Smooth muscle cell (in vitro differentiated cells): Measurements from ENCODE around the gene PRX. TPM values are rescaled to one million over a fixed set of nuclear protein-coding genes. Genes with fewer than 3 reads are reported as not detected.

Source experiments
- DNase-seq: peaks from one replicate; lab custom pipeline; 2025; ENCODE audit not compliant: unreplicated experiment; lab: John Stamatoyannopoulos, UW
- H2AFZ ChIP-seq: fragments of 200-600 bp; sonication (generic); 2 replicates; pipeline ENCODE4 v1.6.0; 2016; ENCODE audit warnings: antibody characterized with exemption, low read depth, mild to moderate bottlenecking
- H3F3A ChIP-seq: fragments of 200-600 bp; sonication (generic); 2 replicates; pipeline ENCODE4 v1.6.0; 2017; ENCODE audit warnings: antibody characterized with exemption, low read depth
- H3K27ac ChIP-seq: fragments of 200-600 bp; sonication (generic); 2 replicates; pipeline ENCODE4 v1.5.1; 2016; ENCODE audit warnings: low read depth, mild to moderate bottlenecking
- H3K27me3 ChIP-seq: fragments of 200-600 bp; sonication (generic); 2 replicates; pipeline ENCODE4 v1.6.1; 2016; ENCODE audit warnings: low read depth, mild to moderate bottlenecking
- H3K36me3 ChIP-seq: fragments of 200-600 bp; sonication (generic); 2 replicates; pipeline ENCODE4 v1.5.1; 2016; ENCODE audit warnings: low read depth
- H3K4me1 ChIP-seq: fragments of 200-600 bp; sonication (generic); 2 replicates; pipeline ENCODE4 v1.5.1; 2016; ENCODE audit warnings: low read depth
- H3K4me2 ChIP-seq: fragments of 200-600 bp; sonication (generic); 2 replicates; pipeline ENCODE4 v1.6.0; 2016; ENCODE audit warnings: mild to moderate bottlenecking
- H3K4me3 ChIP-seq: fragments of 200-600 bp; sonication (generic); 2 replicates; pipeline ENCODE4 v1.5.1; 2016; ENCODE audit warnings: mild to moderate bottlenecking
- H3K79me2 ChIP-seq: fragments of 200-600 bp; sonication (generic); 2 replicates; pipeline ENCODE4 v1.6.0; 2016; ENCODE audit warnings: low read depth, mild to moderate bottlenecking
- H3K9ac ChIP-seq: fragments of 200-600 bp; sonication (generic); 2 replicates; pipeline ENCODE4 v1.6.0; 2016; ENCODE audit warnings: low read depth
- H3K9me3 ChIP-seq: fragments of 200-600 bp; sonication (generic); replicated peaks from 2 replicates; pipeline ENCODE4 v1.5.1; 2016; ENCODE audit warnings: low read depth
- H4K20me1 ChIP-seq: fragments of 200-600 bp; sonication (generic); 2 replicates; pipeline ENCODE4 v1.6.0; 2016; ENCODE audit warnings: low read depth
- WGBS: methylation state at CpG from one replicate; pipeline ENCODE4 v1.1.7; 2016; ENCODE audit warnings: low lambda C conversion rate; 5-methylcytosine and 5-hydroxymethylcytosine counted together
- polyA plus RNA-seq: library from polyadenylated mRNA; unstranded; fragments of >200 nt; fragmentation: Nextera tagmentation; extraction: Ambion mirVana; gene quantifications from 2 replicates; pipeline ENCODE4 v1.2.1, GENCODE V29; 2016
- total RNA-seq: library from RNA; depleted of rRNA; stranded (reverse); fragments of >200 nt; gene quantifications from 2 replicates; pipeline ENCODE4 v1.2.3, GENCODE V29; 2014
- TF ChIP-seq, protein P1 (sequence below): fragments of 200-600 bp; sonication (generic); IDR thresholded peaks from 2 replicates; pipeline ENCODE4 v1.5.1; 2017; ENCODE audit warnings: borderline replicate concordance, mild to moderate bottlenecking, antibody characterized with exemption; ENCODE audit not compliant: insufficient read depth, poor library complexity, severe bottlenecking

The PRX gene
- total and polyA plus RNA-seq, 2 experiments from 2014 or later: 3.9 to 4.4 TPM

DNA sequence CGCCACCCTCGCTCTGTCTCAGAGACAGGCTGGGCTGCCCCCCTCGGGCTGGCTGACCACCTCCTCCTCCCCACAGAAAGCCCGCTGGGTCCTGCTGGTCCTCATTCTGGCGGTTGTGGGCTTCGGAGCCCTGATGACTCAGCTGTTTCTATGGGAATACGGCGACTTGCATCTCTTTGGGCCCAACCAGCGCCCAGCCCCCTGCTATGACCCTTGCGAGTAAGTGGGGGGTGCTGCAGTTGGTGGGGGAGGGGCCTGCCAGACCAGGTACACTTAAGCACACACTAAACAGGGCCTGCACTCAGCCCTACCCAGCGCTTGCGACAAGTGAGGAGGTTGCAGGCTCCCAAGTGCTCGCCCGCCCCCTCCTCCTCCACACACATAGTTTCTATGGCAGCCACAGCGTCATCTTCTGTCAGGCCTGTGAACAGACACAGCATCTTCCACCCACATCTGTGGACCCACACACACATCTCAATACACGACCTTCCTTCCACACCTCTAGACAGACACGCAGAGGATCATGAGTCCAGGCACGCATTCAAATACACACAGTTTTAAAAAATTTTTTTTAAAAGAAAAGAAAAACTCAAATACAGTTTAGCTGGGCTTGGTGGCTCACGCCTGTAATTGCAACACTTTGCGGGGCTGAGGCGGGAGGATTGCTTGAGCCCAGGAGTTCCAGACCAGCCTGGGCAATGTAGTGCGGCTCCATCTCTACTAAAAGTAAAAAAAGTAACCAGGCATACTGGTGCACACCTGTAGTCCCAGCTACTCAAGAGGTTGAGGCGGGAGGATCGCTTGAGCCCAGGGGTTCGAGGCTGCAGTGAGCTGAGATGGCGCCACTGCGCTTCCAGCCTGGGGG lies 46.2 kb downstream of the PRX start:
- Histone ChIP-seq H3K79me2 (no peaks in the 10 kb centered on the region), H4K20me1 (peaks cover 28% of the 10 kb centered on the region), H3K27me3 (no peaks in the 10 kb centered on the region), H3K27ac (peak overlapping the region; percentile 55), H3K4me2 (peak overlapping the region; percentile 88), H3K9me3 (no peaks in the 10 kb centered on the region), H2AFZ (no peak overlapping the region), H3K36me3 (no peaks in the 10 kb centered on the region), H3K4me1 (peaks cover 13% of the 10 kb centered on the region), H3F3A (no peaks in the 10 kb centered on the region), H3K9ac (peak overlapping the region; percentile 78), H3K4me3 (peak overlapping the region; percentile 56)
- TF ChIP-seq, protein P1, sequence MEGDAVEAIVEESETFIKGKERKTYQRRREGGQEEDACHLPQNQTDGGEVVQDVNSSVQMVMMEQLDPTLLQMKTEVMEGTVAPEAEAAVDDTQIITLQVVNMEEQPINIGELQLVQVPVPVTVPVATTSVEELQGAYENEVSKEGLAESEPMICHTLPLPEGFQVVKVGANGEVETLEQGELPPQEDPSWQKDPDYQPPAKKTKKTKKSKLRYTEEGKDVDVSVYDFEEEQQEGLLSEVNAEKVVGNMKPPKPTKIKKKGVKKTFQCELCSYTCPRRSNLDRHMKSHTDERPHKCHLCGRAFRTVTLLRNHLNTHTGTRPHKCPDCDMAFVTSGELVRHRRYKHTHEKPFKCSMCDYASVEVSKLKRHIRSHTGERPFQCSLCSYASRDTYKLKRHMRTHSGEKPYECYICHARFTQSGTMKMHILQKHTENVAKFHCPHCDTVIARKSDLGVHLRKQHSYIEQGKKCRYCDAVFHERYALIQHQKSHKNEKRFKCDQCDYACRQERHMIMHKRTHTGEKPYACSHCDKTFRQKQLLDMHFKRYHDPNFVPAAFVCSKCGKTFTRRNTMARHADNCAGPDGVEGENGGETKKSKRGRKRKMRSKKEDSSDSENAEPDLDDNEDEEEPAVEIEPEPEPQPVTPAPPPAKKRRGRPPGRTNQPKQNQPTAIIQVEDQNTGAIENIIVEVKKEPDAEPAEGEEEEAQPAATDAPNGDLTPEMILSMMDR: no peak
- peak; percentile 19 for DNase-seq
- 42% methylated on average over 27 of the region's 27 CpGs for WGBS

DNA sequence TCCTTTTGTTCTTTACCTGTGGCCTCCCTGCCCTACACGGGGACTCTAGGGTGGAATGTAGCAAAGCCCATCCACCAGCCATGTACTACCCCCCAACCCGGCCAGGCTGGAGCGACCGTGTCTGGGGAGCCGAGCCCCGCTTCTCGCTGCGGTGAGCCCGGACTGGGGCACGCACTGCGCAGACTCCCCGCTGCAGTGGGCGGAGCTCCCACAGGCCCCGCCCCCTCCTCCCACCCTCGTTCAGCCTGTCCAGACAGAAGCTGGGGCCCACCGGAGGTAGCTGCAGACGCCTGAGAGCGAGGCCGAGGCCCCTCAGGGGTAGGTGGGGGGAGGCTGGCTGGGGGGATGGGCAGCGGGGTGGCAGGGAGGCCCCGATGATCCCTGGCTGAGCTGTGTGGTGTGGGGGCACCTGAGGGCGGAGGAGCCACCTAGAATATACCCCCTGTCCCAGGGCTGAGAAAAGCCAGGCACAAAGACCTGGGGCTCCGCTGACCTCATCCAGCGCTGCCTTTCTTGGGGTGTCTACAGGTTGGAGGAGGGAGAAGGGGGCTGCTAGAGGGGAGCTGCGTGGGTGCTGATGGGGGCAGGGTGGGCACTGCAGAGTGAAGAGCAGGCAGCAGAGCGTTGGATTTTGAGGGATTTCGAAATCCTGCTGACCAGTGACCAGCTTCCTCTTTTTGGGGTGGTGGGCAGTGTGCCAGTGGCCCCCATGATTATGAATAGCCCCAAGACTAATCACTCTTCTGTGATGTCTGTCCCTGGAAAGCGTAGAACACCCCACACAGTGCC lies 47.4 kb downstream of the PRX start:
- H3K9me3 ChIP-seq: no peaks in the 10 kb centered on the region
- peak overlapping the region; percentile 78 for H3K9ac ChIP-seq
- H3K79me2 ChIP-seq: no peaks in the 10 kb centered on the region
- H3F3A ChIP-seq: no peaks in the 10 kb centered on the region
- H3K4me2 ChIP-seq: peak overlapping the region; percentile 88
- H2AFZ ChIP-seq: peak overlapping the region; percentile 52
- H3K27ac ChIP-seq: peak overlapping the region; percentile 55
- H3K4me3 ChIP-seq: peak overlapping the region; percentile 56
- TF ChIP-seq, protein P1: no peak
- no peaks in the 10 kb centered on the region for H3K36me3 ChIP-seq
- WGBS: 10% methylated on average over 18 of the region's 28 CpGs
- H3K27me3 ChIP-seq: no peaks in the 10 kb centered on the region
- H4K20me1 ChIP-seq: peaks cover 28% of the 10 kb centered on the region
- DNase-seq: peak; percentile 92
- peaks cover 13% of the 10 kb centered on the region for H3K4me1 ChIP-seq

DNA sequence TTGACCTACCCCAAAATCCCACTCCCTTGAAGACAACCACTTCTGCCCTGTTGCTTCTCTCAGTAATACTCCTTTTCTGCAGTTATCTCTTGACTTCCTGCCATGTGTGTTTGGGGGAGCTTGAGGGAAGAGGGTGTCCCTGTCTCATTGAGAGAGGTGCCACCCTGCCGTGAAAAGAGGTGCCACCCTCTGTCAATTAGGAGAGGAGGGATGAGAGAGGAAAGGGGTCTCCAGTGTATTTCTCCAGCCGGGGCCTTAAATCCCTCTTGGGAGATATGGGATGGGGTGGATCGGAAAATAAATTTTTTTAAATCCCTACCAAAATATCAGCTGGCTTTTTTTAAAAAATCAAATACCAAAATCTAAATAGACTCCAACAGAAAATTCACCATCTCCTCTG lies 48.2 kb downstream of the PRX start:
- Histone ChIP-seq H4K20me1 (peaks cover 28% of the 10 kb centered on the region), H3F3A (no peaks in the 10 kb centered on the region), H3K36me3 (no peaks in the 10 kb centered on the region), H3K79me2 (no peaks in the 10 kb centered on the region), H3K27ac (no peak overlapping the region), H2AFZ (peak overlapping the region; percentile 52), H3K4me1 (peaks cover 13% of the 10 kb centered on the region), H3K9ac (no peak overlapping the region), H3K4me3 (peak overlapping the region; percentile 56), H3K9me3 (no peaks in the 10 kb centered on the region), H3K27me3 (no peaks in the 10 kb centered on the region), H3K4me2 (peak overlapping the region; percentile 88)
- 79% methylated on average over 3 of the region's 3 CpGs for WGBS
- TF ChIP-seq, protein P1: no peak
- DNase-seq: no peak
